T follicular helper cell (primary cell): ENCODE data around the gene CEP170B.
"Not testable (repeated sequence)": the region's sequence is repeated elsewhere in the genome, so short reads cannot be mapped to it uniquely, and the experiment has no call there.

ENCODE experiments used
- DNase-seq: peaks from one replicate; pipeline ENCODE4 v3.0.0-alpha.2; 2020; ENCODE audit warnings: low read depth

CEP170B gene

DNA sequence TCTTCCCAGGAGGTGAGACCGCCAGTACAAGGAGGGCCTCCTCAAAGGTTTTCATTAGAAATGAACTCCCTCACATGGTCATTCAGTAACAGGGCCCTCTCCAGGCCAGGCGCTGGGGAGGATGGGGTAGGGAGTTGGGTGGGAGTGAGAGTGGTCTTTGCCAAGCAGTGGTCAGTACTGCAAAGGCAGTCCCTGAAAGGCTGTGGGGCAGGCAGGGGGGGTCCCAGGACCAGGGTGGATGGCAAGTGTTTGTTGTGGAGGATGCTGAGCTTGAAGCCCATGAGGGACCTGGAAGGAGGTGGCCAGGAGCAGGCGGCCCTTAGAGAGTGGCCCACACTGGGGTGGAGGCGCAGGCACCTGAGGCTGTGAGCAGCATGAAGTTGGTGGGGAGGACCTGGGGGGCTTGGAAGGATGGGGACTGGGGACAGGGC, 26.1 kb downstream of the CEP170B start:
- DNase-seq = no peak

DNA sequence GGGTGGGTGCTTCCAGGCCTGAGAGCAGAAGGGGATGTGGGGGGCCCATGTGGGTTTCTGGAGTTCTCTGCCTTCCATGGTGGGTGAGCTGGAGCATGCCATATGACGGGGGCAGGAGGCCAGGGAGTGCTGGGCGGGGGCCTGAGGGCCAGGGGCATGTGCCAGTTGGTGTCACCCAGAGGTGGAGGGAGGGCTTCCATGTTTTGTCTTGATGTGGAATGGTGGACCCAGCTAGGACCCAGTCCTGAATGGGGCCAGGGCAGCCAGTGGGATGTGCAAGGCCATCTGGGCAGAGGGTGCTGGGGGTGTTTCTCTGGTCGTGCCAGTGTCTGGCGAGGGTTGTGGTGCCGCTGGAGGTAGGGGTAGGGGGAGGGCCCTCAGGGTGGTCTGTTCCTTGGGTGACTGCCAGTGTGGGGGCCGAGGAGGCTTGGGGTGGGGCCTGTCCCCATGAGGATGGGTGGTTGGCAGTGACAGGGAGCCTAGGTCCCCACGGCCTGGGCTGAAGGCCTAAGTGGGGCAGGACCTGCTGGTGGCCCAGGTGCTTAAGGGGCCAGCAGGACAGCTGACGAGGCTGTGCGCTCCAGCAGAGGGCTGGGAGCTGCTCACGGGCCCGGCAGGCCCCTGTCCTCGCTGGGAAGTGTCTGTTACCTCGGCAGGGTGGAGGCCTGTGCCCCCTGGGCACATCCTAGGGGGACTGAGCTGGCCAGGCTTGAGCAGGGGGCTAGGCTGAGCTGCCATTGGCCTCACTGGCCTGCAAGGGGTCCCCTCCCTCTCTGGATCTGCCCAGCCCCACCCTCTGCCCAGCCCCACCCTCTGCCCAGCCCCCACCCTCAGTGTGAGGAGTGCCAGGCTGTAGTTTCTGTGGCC, 26.8 kb downstream of the CEP170B start:
- DNase-seq = no peak

DNA sequence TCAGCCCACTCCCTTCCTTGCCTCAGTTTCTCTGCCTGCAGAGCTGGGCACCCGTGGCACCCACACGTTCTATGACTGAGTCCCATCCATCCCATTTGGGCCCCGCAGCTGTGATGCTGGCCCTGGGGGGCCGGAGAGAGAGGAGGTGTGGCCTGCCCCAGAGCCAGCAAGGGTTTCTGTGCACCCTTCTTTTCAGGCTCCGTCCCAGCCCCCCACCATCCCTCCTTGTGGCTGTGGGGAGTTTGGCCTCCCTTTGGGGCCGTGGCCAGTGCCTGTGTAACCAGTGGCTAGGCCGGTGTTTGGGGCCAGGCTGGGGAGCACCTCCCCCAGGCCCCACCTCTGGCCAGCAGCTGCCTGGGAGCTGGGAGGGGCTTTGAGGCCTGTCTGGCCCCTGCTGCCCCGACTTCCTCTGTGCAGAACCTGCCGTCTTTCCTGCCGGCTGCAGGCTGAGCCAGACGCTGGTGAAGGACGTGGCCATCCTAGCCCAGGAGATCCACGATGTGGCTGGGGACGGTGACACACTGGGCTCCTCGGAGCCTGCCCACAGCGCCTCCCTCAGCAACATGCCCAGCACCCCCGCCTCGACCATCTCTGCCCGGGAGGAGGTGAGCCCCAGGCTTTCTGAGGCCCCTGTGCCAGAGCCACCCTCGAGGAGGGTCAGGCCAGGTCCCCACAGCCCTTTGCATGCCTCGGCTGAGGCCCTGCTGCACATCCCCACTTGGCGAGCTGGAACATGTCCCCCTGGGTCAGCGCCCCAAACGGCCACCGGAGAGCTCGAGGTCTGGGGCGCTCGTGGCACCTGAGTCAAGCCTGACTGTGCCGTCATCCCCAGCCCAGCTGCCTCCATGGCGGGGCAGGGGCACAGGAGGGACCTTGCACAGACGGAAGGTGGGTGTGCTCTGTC, 27.7 kb downstream of the CEP170B start:
- no peak for DNase-seq

DNA sequence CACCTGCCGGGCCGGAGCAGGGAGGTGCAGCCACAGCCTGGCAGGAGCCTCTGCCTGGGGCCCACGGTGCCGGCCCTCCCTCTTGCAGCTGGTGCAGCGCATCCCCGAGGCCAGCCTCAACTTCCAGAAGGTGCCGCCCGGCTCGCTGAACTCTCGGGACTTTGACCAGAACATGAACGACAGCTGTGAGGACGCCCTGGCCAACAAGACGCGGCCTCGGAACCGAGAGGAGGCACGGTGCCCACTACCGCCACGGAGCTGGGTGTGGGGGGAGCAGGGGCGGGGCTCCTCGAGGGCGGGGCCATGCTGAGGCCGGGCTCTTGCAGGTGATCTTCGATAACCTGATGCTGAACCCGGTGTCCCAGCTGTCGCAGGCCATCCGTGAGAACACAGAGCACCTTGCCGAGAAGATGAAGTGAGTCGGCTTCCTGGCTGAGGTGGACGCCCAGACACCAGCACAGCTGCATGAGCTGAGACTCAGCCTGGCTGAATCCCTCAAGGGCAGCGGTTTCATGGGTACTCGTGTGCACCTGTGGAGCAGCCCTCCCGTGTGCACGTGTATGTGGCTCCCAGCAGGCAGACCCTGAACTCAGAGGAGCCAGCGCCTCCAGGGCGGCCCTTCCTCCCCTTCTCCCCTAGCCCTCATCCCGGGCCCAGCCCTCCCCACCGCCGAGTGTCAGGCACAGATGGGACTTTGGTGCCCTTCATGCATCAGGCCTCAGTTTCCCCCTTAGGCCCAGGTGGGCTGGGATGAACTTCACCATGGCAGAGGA, 28.6 kb downstream of the CEP170B start:
- no peak for DNase-seq

DNA sequence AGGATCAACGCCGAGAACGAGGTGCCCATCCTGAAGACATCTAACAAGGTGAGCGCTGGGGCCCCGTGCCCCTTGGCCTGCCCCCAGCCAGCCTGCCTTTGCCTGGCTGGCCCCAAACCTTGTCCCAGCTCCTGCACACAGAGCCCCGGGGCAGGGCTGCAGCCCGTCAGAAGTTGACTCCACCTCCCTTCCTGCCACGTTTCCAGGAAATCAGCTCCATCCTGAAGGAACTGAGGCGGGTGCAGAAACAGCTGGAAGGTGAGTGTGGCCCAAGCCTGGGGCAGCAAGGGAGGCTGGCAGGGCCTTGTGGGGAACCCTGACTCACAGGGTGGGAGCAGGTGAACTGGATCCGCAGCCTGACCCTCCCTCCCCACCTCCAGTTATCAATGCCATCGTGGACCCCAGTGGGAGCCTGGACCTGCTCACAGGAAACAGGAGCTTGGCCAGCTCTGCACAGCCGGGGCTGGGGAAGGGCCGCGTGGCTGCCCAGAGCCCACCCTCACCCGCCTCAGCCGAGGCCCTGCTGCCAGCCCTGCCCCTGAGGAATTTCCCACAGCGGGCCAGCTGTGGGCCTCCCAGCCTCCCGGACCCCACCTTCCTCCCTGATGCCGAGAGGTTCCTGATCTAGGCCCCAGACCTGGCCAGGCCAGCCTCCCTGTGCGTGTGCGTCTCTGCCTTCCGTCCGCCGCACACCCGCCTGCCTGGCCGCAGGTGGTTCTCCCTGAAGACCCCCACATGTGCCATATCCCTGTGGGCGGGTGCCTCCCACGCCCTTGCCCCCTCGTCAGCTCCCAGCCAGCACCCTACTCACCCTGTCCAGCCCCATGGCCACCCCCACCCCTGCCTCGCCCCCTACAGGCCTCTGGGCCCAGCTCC, 29.5 kb downstream of the CEP170B start:
- DNase-seq = no peak

DNA sequence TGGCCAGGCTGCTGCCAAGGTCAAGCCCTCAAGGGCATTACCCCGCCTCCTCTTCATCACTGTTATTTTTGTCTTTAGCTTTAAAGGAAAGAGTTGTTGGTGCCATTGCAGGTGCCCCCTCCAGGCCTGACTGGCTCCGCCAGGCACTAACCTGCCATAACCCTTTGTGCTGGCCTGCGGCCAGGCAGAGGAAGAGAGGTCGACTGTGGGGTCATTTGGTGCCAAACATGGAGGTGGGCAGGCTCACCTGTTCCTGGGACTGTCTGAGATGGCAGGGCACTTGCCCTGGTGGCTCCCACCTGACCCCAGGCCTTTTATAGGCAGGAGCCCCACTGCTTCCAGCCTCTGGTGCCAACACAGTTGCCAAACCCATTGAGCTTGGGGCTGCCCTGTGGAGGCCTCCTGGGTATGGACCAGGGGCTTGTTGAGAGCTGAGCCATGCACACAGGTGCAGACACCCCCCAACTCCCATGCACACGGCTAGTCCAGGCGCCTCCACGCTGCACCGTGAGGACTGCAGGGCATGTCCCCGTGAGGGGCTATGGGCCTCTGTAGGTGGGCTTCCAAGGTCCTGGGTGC, 30.2 kb downstream of the CEP170B start:
- DNase-seq = no peak

DNA sequence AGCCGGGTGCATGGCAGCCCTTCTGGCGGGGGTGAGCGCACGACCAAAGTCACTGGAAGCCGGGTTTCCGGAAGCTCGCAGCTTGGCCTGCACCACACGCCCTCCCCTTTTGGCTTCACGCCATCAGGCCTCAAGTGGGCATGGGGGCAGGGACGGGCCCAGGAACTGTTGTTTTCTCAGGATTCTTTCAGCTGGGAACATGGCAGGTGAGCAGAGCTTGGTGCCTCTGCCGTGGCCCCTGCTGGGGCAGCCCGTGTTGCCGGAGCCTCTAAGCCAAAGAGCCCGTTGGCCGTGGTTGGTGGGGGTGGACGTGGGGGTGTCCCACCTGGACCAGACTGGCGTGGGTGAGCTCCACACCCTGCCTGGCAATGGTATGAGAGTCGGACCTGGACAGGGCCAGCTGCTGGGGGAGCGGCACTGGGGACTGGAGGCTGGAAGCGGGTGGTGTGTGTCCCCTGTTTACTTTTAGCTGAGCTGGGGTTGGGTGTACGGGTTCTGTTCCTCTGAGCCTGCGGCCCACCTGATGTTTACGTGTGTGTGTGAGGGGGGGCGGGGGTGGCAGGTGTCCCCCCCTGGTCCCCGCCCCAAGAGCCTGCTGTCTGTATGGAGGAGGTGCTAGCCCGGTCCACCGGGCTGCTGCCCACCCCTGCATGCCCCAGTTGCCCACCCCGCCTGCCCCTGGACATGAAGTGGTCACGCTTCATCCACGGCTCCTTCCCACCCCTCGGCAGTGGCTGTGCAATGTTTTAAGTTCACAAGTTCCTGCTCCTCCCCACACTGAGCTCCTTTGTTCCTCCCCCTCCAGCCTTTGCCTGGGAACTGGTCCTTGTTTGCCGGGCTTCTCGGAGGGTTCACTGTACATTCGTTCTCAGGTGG, 31.0 kb downstream of the CEP170B start:
- no peak for DNase-seq

DNA sequence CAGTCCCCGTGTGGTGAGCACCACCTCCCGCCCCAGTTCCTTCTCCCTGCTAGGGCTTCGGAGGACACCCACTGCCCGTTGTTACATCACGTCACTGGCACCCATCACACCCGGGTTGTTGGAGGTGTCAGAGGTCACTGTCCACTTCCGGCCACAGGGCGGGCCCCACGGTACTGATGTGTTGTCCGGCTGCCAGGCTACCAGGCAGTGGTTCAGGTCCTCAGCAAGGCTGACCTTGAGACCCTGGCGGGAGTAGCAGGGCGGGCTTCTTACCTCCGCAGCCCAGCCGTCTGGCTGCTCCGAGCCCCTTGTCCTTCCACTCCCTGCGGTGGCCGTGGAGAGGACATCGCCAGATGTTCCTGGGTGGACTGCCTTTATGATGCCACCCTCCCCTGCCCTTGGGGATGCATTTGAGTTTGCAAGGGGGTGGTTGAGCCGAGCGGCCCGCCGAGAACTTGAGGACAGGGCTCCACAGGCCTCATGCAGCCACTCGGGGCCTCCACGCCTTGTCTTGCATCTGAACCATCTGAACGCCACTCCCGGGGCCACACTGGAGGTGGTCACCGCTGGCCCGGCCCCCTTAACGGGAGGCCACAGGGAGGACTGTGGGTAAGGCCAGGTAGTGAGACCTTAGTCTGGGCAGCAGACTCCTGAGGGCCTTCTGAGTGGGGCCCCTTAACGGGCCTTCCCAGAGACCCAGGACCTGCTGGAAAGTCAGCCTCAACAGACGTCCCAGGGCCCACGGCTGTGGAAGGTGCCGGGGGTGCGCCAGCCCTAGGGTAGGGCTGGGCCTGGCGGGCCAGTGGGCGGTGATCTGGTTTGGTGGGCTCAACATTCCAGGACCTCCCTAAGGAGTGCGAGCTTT, 32.5 kb downstream of the CEP170B start:
- DNase-seq = no peak

DNA sequence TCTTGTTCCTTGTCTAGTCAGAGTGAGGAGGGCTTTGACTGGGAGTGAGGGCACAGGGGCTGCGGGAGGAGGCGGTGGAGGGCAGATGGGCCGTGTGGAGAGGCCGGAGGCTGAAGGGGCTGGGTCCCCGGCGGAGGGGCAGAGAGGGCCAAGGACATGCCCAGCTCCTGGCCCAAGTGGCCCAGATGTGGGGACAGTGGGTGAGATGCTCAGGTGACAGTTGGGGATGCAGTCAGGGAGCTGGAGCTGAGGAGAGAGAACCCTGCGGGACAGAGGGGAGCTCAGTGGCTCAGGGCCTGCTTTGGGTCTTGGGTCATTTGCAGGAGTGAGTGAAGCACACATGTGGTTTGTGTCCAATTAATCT, 33.1 kb downstream of the CEP170B start:
- no peak for DNase-seq

DNA sequence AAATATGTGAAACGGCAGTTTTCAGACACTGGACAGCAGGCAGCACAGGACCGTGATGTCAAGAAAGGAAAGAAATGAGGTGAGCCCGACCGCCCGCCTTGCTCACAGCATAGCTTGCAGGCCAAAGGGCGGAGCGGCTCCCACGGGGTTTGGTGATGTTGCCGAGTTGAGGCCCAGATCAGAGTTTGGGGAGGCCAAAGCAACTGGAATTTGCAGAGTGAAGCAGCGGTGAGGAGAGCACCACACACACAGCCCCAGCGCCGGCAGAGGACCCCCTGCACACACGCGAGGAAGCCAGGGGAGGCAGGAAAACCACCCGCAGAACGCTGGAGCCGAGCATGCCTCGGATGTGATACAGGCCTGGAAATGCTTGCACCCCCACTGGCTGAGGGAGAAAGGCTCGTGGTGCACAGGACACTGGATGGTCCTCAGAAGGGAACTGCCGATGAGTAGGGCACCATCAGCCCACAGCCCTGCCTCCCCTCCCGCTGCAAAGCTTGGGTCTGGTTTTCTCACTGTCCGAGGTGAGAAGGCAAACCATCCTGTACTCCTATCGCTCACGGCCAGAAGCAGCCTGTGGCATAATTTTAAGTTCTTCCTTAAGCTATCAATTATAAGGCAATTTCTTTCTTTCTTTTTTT, 33.9 kb downstream of the CEP170B start:
- DNase-seq = no peak

DNA sequence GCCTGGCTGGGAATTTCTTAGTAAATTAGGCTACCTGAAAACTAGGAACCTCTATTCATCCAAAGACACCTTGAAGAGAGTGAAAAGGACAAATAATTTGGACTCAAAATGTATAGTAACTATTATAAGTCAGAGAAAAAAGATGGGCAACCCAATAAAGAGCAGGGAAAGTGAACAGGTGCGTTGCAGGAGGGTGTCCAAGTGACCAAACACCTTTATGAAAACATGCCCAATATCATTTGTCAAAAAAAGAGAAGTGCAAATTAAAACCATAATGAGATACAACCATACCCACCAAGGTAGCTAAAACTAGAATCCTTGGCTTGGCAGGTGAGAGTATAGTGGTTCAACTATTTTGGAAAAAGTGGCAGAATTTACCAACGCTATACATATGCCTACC, 34.7 kb downstream of the CEP170B start:
- DNase-seq = no peak

DNA sequence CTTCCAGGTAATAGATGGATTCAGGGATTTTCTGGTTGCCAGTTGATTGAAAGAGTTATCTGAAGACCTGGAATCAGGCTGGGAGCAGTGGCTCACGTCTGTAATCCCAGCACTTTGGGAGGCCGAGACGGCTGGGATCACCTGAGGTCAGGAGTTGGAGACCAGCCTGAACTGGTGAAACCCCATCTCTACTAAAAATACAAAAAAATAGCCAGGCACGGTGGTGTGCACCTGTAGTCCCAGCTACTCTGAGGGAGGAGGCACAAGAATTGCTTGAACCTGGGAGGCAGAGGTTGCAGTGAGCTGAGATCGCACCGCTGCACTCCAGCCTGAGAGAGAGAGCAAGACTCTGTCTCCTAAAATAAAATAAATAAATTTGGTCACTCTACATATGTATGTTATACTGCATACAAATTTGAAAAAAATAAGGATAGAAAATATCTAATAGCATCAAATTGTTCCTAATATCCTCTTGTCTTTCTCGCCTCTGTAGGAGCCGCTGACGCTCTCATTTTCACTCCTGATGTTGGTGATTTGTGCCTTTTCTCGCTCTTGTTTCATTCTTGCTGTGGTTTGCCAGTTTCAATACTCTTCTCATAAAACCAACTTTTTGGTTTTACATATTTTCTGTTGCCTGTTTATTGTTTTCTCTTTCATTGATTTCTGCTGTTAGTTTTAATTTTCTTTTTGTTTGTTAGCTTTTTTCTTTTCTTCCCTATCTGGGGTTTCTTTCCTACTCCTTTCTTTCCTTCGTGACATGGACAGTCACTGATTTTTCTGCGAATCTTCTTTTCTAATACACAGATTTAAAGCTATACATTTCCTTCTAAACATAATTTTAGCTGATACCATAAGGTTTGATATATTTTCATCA, 35.8 kb downstream of the CEP170B start:
- no peak for DNase-seq

DNA sequence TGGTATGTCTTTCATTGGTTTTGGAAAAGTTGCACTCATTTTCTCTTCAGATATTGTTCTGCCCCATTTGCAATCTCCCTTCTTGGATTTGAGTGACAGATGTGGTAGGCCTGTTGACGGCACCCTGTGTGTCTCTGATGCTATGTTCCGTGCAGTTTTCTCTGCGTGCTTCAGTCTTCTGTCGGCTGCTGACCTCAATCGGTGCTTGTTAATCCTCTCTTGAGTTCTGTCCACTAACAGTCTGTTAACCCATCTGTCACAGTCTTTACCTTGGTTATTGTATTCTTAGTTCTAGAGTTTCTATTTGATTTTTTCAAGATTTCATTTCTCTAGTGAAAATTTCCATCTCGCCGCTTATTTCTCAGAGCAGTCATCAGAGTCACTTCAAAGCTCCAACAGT, 38.9 kb downstream of the CEP170B start:
- DNase-seq = no peak

DNA sequence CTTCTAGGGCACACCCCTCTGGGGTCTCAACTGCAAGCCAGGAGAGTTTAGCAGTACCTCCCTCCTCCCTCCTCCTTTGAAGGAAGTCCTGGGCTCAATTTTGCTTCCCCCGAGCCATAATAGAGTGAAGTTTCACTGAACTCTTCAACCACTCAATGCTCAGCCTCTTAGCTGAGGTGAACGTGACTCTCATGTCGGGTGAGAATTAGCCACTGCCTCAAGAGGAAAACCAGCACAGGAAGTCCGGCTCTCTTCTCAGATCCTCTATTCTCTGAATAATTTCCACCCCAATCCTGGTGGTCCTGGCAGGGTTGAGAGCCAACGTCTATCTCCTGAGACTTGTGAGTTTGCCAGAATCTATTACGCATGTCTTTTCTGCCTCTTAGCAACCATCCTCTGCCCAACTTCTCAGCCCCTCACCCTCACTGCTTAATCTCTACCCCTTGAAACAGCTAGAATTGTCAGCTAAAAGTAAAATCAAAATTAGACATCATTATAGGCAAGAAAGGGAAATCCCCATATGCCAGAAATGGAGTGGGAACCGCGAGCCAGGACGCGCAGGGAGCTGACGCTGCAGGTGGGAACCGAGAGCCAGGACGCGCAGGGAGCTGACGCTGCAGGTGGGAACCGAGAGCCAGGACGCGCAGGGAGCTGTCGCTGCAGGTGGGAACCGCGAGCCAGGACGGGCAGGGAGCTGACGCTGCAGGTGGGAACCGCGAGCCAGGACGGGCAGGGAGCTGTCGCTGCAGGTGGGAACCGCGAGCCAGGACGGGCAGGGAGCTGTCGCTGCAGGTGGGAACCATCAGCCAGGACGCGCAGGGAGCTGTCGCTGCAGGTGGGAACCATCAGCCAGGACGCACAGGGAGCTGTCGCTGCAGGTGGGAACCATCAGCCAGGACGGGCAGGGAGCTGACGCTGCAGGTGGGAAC, 39.8 kb downstream of the CEP170B start:
- DNase-seq = not testable (repeated sequence)

DNA sequence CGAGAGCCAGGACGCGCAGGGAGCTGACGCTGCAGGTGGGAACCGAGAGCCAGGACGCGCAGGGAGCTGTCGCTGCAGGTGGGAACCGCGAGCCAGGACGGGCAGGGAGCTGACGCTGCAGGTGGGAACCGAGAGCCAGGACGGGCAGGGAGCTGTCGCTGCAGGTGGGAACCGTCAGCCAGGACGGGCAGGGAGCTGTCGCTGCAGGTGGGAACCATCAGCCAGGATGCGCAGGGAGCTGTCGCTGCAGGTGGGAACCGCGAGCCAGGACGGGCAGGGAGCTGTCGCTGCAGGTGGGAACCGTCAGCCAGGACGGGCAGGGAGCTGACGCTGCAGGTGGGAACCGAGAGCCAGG, 40.5 kb downstream of the CEP170B start:
- DNase-seq = not testable (repeated sequence)

DNA sequence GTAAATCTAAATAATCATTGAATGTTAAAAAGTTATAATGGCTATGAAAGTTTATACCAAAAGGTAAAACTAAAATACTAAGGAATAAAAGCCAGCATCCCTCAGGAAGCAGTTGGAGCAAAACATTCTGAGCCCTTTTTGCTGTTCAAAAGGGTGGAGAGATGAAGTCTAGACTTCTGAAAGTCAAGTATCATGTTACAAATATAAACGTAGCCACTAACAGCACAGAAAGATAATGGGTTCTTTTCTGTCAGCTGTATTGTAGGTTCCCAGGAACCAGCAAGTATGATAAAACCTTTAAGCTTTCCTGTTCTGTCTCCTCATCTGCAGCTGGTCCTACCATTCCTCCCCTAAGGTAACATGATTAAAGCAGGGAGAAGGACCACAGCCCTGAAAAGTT, 43.2 kb downstream of the CEP170B start:
- no peak for DNase-seq
